H1 (cell line): ENCODE measurements around the gene QSOX2. TPM values are rescaled to one million over a fixed set of nuclear protein-coding genes. Genes with fewer than 3 reads are reported as not detected.

Source experiments
- ATF2 ChIP-seq: IDR thresholded peaks from 2 replicates; pipeline ENCODE4 v1.6.1; 2012; ENCODE audit warnings: low read length, inconsistent platforms
- POU5F1 ChIP-seq: IDR thresholded peaks from 2 replicates; pipeline ENCODE4 v1.6.1; 2011; ENCODE audit warnings: low read depth, mild to moderate bottlenecking, low read length, moderate library complexity
- SIRT6 ChIP-seq: IDR thresholded peaks from one replicate; pipeline ENCODE4 v1.7.1; 2012; ENCODE audit warnings: low read length, inconsistent platforms
- TAF7 ChIP-seq: optimal IDR thresholded peaks from 2 replicates; pipeline ENCODE3; 2011; ENCODE audit warnings: low read depth, mild to moderate bottlenecking, inconsistent platforms, low read length, moderate library complexity, borderline replicate concordance
- polyA plus RNA-seq, 7 experiments: library from polyadenylated mRNA; depleted of rRNA in 3 of 7; stranded (reverse) in 5 of 7; unstranded in 2 of 7; fragments of >200 nt in 5 of 7; fragments of 200-250 nt in 2 of 7; gene quantifications; 1 replicate in 5 of 7; 2 replicates in 1 of 7; 4 replicates in 1 of 7; pipeline versions ENCODE4 v1.2.1 to v1.2.3, GENCODE V29; 2011 to 2013; ENCODE audit warnings: missing spikeins in 2 of 7, mixed read lengths in 2 of 7
- total RNA-seq: library from RNA; stranded (reverse); fragmentation: NEBNext Ultra II Directional; extraction: Animal tissue kit (Norgen Biotek cat#: 25700); gene quantifications from 2 replicates; pipeline ENCODE4 v1.2.1, GENCODE V29; 2021
- TF ChIP-seq, protein P1 (sequence below): IDR thresholded peaks from 2 replicates; pipeline ENCODE4 v1.6.1; 2011; ENCODE audit warnings: low read depth, mild to moderate bottlenecking, low read length; ENCODE audit not compliant: insufficient read depth

QSOX2 gene
- total and polyA plus RNA-seq, 2 of the 8 experiments (the other 6 are each of a cell fraction or from before 2014, with no cell fraction given), result 18.0 to 28.6 TPM

DNA sequence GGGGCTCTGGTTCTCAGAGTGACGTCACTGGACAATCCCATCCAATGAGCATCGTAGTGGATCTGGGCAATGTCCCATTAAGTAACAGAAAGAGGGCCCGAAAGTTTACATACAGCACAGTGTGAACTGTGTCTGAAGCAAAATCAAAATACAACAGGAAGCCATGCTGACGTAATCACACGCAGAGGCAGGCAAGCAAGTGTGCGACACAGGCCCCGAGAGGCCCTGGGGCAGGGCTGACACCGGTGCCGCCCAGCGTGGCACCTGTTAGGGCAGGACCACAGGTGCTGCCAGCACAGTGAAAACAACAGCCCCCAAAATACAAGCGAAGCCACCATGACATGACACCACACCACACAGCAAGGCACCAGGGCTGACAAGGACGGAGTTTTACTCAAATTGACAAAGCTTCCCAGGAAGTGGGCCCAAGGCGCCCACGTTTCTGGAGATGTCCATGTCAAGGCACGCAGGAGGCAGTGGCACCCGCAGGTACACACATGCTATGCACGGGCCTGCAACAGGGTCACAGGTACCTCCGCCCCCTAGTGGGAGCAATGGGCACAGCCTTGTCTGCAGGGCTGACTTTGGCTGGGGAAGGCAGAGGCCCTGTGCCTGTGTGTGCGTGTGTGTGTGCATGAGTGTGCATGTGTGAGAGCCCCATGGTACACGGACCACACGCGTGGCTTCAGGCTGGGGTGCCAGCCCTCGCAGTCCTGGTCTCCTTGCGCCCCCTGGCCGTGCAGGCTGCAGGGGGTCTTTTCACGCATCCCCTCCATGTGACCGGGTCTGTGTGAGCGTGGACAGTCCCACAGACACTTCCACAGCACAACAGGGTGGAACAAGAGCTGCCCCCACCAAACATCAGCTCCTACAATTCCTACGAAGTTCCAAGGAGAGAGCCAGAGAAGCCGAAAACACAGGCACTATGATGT, 19.6 kb downstream of the QSOX2 start (continued):
- TF ChIP-seq, protein P1, sequence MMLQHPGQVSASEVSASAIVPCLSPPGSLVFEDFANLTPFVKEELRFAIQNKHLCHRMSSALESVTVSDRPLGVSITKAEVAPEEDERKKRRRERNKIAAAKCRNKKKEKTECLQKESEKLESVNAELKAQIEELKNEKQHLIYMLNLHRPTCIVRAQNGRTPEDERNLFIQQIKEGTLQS, result no peak
- no peak for TF ChIP-seq POU5F1
- no peak for TF ChIP-seq ATF2
- TF ChIP-seq TAF7, result no peak
- TF ChIP-seq SIRT6, result no peak
- TF ChIP-seq, all 59 proteins: peak for 12
